GM12891 (cell line): ENCODE data around the gene ULK3.

ENCODE experiments used
- POLR2A ChIP-seq: IDR thresholded peaks from 2 replicates; pipeline ENCODE4 v1.6.1; 2011; ENCODE audit warnings: low read depth, low read length, control low read depth
- POLR2AphosphoS5 ChIP-seq: IDR thresholded peaks from 2 replicates; pipeline ENCODE4 v1.6.1; 2011; ENCODE audit warnings: low read depth, low read length, control low read depth

DNA sequence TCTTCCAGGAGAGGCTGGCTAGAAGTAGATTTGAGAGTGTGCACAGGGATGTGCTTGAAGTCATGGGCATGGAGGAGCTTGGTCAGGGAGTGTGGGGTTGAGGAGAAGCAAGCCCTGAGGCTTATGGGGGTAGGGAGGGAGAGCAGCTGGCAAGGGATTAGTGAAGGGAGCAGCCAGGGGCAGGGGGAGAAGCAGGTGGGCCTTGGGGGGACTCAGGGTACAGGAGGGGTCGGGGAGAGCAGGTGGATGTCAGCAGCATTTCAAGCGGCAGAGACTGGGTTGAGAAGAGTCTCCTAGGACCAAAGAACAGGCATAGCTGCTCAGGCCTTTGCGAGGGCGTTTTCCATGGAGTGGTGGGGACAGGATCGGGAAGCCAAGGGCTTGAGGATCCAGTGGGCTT lies 33.7 kb downstream of the ULK3 start:
- no peak for TF ChIP-seq POLR2AphosphoS5
- no peak for TF ChIP-seq POLR2A
